Measurements from ENCODE around the gene AGAP2. TPM values are rescaled to one million over a fixed set of nuclear protein-coding genes. Genes with fewer than 3 reads are reported as not detected.
"Not testable (repeated sequence)": the region's sequence is repeated elsewhere in the genome, so short reads cannot be mapped to it uniquely, and the experiment has no call there.

Gene AGAP2
- total RNA-seq, 4 donors from 2014 or later: 1.2 to 125 (median 5.6) TPM

DNA sequence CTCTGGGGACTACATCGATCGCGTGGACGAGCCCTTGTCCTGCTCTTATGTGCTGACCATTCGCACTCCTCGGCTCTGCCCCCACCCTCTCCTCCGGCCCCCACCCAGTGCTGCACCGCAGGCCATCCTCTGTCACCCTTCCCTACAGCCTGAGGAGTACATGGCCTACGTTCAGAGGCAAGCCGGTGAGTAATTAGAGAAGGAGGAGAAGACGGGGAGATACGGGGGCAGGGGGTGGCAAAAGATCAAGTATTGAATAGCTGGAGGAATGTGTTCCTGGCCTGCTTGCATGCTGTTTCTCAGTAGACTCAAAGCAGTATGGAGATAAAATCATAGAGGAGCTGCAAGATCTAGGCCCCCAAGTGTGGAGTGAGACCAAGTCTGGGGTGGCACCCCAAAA, 22.8 kb downstream of the AGAP2 start:
- 87 to 89% methylated on average over 9 to 12 of the region's 12 CpGs for whole genome bisulfite sequencing, 2 donors (ENCODE audit: low coverage in 1 of 2)
- DNase-seq: no peak
- Histone ChIP-seq H3K27me3 (no peaks in the 10 kb centered on the region), H3K9me3 (no peaks in the 10 kb centered on the region), H3K27ac (no peak overlapping the region), H3K36me3 (peaks cover 0 to 46% (median 22%) of the 10 kb centered on the region in 4 donors), H3K4me3 (no peak overlapping the region), H3K4me1 (no peaks in the 10 kb centered on the region)
- in situ Hi-C loops (cut with MboI; ENCODE audit: low pct_ligation_motif_present in 1 of 4, low pct_unique_long_range_greater_than_20kb in 1 of 4, low sequenced_read_pairs in 3 of 4): no loop called here
- TF ChIP-seq, protein P1, sequence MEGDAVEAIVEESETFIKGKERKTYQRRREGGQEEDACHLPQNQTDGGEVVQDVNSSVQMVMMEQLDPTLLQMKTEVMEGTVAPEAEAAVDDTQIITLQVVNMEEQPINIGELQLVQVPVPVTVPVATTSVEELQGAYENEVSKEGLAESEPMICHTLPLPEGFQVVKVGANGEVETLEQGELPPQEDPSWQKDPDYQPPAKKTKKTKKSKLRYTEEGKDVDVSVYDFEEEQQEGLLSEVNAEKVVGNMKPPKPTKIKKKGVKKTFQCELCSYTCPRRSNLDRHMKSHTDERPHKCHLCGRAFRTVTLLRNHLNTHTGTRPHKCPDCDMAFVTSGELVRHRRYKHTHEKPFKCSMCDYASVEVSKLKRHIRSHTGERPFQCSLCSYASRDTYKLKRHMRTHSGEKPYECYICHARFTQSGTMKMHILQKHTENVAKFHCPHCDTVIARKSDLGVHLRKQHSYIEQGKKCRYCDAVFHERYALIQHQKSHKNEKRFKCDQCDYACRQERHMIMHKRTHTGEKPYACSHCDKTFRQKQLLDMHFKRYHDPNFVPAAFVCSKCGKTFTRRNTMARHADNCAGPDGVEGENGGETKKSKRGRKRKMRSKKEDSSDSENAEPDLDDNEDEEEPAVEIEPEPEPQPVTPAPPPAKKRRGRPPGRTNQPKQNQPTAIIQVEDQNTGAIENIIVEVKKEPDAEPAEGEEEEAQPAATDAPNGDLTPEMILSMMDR (IDR thresholded peaks at IDR 0.05): no peak
- TF ChIP-seq POLR2AphosphoS5 (IDR thresholded peaks at IDR 0.05) (no peak), POLR2A (IDR thresholded peaks at IDR 0.05) (no peak), EP300 (IDR thresholded peaks at IDR 0.05; ENCODE audit: low read depth) (no peak)
- intact Hi-C loops (cut with DNase I; ENCODE audit: low total_unique reads): no loop called here

GRCh38 chr12:57715036-57715748, 23.4 kb downstream of the AGAP2 start:
- 83 to 94% methylated on average over 2 to 6 of the region's 6 CpGs for WGBS, 2 donors (ENCODE audit: low coverage in 1 of 2)
- H3K27me3 ChIP-seq; H3K4me3 ChIP-seq; H3K9me3 ChIP-seq; H3K27ac ChIP-seq; in situ Hi-C loops (cut with MboI; ENCODE audit: low pct_ligation_motif_present in 1 of 4, low pct_unique_long_range_greater_than_20kb in 1 of 4, low sequenced_read_pairs in 3 of 4); H3K4me1 ChIP-seq; DNase-seq; intact Hi-C loops (cut with DNase I; ENCODE audit: low total_unique reads): not testable (repeated sequence)
- H3K36me3 ChIP-seq: peaks cover 0 to 46% (median 21%) of the 10 kb centered on the region in 4 donors

GRCh38 chr12:57713209-57713608, 25.3 kb downstream of the AGAP2 start:
- intact Hi-C loops (cut with DNase I; ENCODE audit: low total_unique reads) (no loop called here), in situ Hi-C loops (cut with MboI; ENCODE audit: low pct_ligation_motif_present in 1 of 4, low pct_unique_long_range_greater_than_20kb in 1 of 4, low sequenced_read_pairs in 3 of 4) (no loop called here)
- no peak for TF ChIP-seq EP300 (IDR thresholded peaks at IDR 0.05; ENCODE audit: low read depth)
- TF ChIP-seq, protein P1 (IDR thresholded peaks at IDR 0.05): no peak
- no peak for TF ChIP-seq POLR2A (IDR thresholded peaks at IDR 0.05)
- no peak for TF ChIP-seq POLR2AphosphoS5 (IDR thresholded peaks at IDR 0.05)
- Histone ChIP-seq H3K9me3 (no peaks in the 10 kb centered on the region), H3K4me1 (no peaks in the 10 kb centered on the region), H3K4me3 (no peak overlapping the region), H3K36me3 (peaks cover 0 to 32% (median 13%) of the 10 kb centered on the region in 4 donors), H3K27me3 (no peaks in the 10 kb centered on the region), H3K27ac (no peak overlapping the region)
- DNase-seq: no peak
- 85 to 100% methylated on average over 2 to 5 of the region's 5 CpGs for WGBS, 2 donors (ENCODE audit: low coverage in 1 of 2)

GRCh38 chr12:57712701-57713100, 25.8 kb downstream of the AGAP2 start:
- DNase-seq: no peak
- TF ChIP-seq, protein P1 (IDR thresholded peaks at IDR 0.05): no peak
- no peak for TF ChIP-seq POLR2A (IDR thresholded peaks at IDR 0.05)
- TF ChIP-seq POLR2AphosphoS5 (IDR thresholded peaks at IDR 0.05): no peak
- TF ChIP-seq EP300 (IDR thresholded peaks at IDR 0.05; ENCODE audit: low read depth): no peak
- H3K27ac ChIP-seq: no peak overlapping the region
- no peaks in the 10 kb centered on the region for H3K4me1 ChIP-seq
- in situ Hi-C loops (cut with MboI; ENCODE audit: low pct_ligation_motif_present in 1 of 4, low pct_unique_long_range_greater_than_20kb in 1 of 4, low sequenced_read_pairs in 3 of 4): no loop called here
- H3K27me3 ChIP-seq: no peaks in the 10 kb centered on the region
- H3K9me3 ChIP-seq: no peaks in the 10 kb centered on the region
- intact Hi-C loops (cut with DNase I; ENCODE audit: low total_unique reads): no loop called here
- no peak overlapping the region for H3K4me3 ChIP-seq
- 86 to 100% methylated on average over 1 to 3 of the region's 3 CpGs for WGBS, 2 donors (ENCODE audit: low coverage in 1 of 2)
- peaks cover 0 to 27% (median 12%) of the 10 kb centered on the region in 4 donors for H3K36me3 ChIP-seq

- intact Hi-C loops (cut with DNase I; ENCODE audit: low total_unique reads) (no loop called here), in situ Hi-C loops (cut with MboI; ENCODE audit: low pct_ligation_motif_present in 1 of 4, low pct_unique_long_range_greater_than_20kb in 1 of 4, low sequenced_read_pairs in 3 of 4) (no loop called here)
- Histone ChIP-seq H3K27me3 (no peaks in the 10 kb centered on the region), H3K4me1 (no peaks in the 10 kb centered on the region), H3K36me3 (peaks cover 0 to 43% (median 14%) of the 10 kb centered on the region in 4 donors), H3K9me3 (no peaks in the 10 kb centered on the region), H3K27ac (no peak overlapping the region), H3K4me3 (no peak overlapping the region)
- DNase-seq: no peak
- TF ChIP-seq POLR2AphosphoS5 (IDR thresholded peaks at IDR 0.05): no peak
- no peak for TF ChIP-seq EP300 (IDR thresholded peaks at IDR 0.05; ENCODE audit: low read depth)
- TF ChIP-seq, protein P1 (IDR thresholded peaks at IDR 0.05): no peak
- TF ChIP-seq POLR2A (IDR thresholded peaks at IDR 0.05): no peak
- 91 to 94% methylated on average over 2 of the region's 2 CpGs for WGBS, 2 donors (ENCODE audit: low coverage in 1 of 2)
Observed at GRCh38 chr12:57708296-57708695, 30.2 kb downstream of the AGAP2 start.

All from transverse colon (tissue), 4 donors.